ENCODE measurements around the gene CRELD2. TPM values are rescaled to one million over a fixed set of nuclear protein-coding genes. Genes with fewer than 3 reads are reported as not detected.

CRELD2 gene
- total and polyA plus RNA-seq, 2 of the 13 experiments (the other 11 are each of a cell fraction or from before 2014, with no cell fraction given): 17.2 to 44.7 TPM

- TF ChIP-seq, protein P1, sequence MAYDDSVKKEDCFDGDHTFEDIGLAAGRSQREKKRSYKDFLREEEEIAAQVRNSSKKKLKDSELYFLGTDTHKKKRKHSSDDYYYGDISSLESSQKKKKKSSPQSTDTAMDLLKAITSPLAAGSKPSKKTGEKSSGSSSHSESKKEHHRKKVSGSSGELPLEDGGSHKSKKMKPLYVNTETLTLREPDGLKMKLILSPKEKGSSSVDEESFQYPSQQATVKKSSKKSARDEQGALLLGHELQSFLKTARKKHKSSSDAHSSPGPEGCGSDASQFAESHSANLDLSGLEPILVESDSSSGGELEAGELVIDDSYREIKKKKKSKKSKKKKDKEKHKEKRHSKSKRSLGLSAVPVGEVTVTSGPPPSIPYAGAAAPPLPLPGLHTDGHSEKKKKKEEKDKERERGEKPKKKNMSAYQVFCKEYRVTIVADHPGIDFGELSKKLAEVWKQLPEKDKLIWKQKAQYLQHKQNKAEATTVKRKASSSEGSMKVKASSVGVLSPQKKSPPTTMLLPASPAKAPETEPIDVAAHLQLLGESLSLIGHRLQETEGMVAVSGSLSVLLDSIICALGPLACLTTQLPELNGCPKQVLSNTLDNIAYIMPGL (CRISPR knock-in tag; IDR thresholded peaks at IDR 0.05; ENCODE audit: borderline replicate concordance in 1 of 2, low read depth in 1 of 2): peak; percentile 52 to 72; a peak in 3 of 4 replicates
- TF ChIP-seq ZNF207 (IDR thresholded peaks at IDR 0.05; ENCODE audit: borderline replicate concordance) (no peak), ZNF790 (CRISPR knock-in tag; IDR thresholded peaks at IDR 0.05; ENCODE audit: borderline replicate concordance) (no peak), ZSCAN30 (CRISPR knock-in tag; IDR thresholded peaks at IDR 0.05) (0 out of 2 replicates have a peak, but pooled peaks have one; percentile 30), HNF4G (IDR thresholded peaks at IDR 0.05; ENCODE audit: borderline replicate concordance, low read depth, low read length) (peak; percentile 55; the same call in 1 of the 2 replicates), HNF4G (CRISPR knock-in tag; IDR thresholded peaks at IDR 0.05; ENCODE audit: borderline replicate concordance, low read depth) (no peak), TCF12 (IDR thresholded peaks at IDR 0.05) (no peak), TCF12 (CRISPR knock-in tag; IDR thresholded peaks at IDR 0.05) (no peak), HOMEZ (CRISPR knock-in tag; IDR thresholded peaks at IDR 0.05; ENCODE audit: low read depth) (0 out of 2 replicates have a peak, but pooled peaks have one; percentile 55), GATAD2A (CRISPR knock-in tag; IDR thresholded peaks at IDR 0.05) (peak; percentile 91), GFI1 (CRISPR knock-in tag; IDR thresholded peaks at IDR 0.05; ENCODE audit: borderline replicate concordance) (peak; percentile 41; the same call in 1 of the 2 replicates), SKI (IDR thresholded peaks at IDR 0.05; ENCODE audit: partially characterized antibody) (peak; percentile 82), KIAA2018 (CRISPR knock-in tag; IDR thresholded peaks at IDR 0.05; ENCODE audit: borderline replicate concordance) (no peak), CAMTA2 (CRISPR knock-in tag; IDR thresholded peaks at IDR 0.05; ENCODE audit: borderline replicate concordance) (no peak), CHD4 (IDR thresholded peaks at IDR 0.05; ENCODE audit: borderline replicate concordance, low read length) (0 out of 2 replicates have a peak, but pooled peaks have one; percentile 38), ZNF607 (CRISPR knock-in tag; IDR thresholded peaks at IDR 0.05; ENCODE audit: borderline replicate concordance) (no peak), YEATS2 (CRISPR knock-in tag; IDR thresholded peaks at IDR 0.05; ENCODE audit: borderline replicate concordance) (peak; percentile 91), ZNF644 (CRISPR knock-in tag; IDR thresholded peaks at IDR 0.05; ENCODE audit: low read depth) (no peak)
These were observed 52.2 kb downstream of the CRELD2 start (continued) for GRCh38 chr22:49970528-49971231.

Measured in HepG2 (cell line).